Measurements from ENCODE around the gene NAV3.
A peak's percentile ranks its signal among the peaks of the same experiment; 100 is the strongest.

- TF ChIP-seq, protein P1, sequence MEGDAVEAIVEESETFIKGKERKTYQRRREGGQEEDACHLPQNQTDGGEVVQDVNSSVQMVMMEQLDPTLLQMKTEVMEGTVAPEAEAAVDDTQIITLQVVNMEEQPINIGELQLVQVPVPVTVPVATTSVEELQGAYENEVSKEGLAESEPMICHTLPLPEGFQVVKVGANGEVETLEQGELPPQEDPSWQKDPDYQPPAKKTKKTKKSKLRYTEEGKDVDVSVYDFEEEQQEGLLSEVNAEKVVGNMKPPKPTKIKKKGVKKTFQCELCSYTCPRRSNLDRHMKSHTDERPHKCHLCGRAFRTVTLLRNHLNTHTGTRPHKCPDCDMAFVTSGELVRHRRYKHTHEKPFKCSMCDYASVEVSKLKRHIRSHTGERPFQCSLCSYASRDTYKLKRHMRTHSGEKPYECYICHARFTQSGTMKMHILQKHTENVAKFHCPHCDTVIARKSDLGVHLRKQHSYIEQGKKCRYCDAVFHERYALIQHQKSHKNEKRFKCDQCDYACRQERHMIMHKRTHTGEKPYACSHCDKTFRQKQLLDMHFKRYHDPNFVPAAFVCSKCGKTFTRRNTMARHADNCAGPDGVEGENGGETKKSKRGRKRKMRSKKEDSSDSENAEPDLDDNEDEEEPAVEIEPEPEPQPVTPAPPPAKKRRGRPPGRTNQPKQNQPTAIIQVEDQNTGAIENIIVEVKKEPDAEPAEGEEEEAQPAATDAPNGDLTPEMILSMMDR (conservative IDR thresholded peaks at IDR 0.05; ENCODE audit: low read depth in 2 of 2) = peak; percentile 63 to 73
- no peak for TF ChIP-seq EZH2 (IDR thresholded peaks at IDR 0.05; ENCODE audit: low read depth, unreplicated experiment)
- TF ChIP-seq REST (IDR thresholded peaks at IDR 0.05; ENCODE audit: unreplicated experiment) = no peak
- TF ChIP-seq EZH2phosphoT487 (IDR thresholded peaks at IDR 0.05; ENCODE audit: unreplicated experiment) = no peak
- TF ChIP-seq ZNF331 (CRISPR knock-in tag; IDR thresholded peaks at IDR 0.05; ENCODE audit: low read depth) = no peak
- TF ChIP-seq JUNB (IDR thresholded peaks at IDR 0.05; ENCODE audit: unreplicated experiment) = no peak
- no peak for TF ChIP-seq CREB1 (CRISPR knock-in tag; IDR thresholded peaks at IDR 0.05; ENCODE audit: low read depth)
- TF ChIP-seq POLR2AphosphoS5 (IDR thresholded peaks at IDR 0.05; ENCODE audit: low read depth) = no peak
- TF ChIP-seq, protein P2, sequence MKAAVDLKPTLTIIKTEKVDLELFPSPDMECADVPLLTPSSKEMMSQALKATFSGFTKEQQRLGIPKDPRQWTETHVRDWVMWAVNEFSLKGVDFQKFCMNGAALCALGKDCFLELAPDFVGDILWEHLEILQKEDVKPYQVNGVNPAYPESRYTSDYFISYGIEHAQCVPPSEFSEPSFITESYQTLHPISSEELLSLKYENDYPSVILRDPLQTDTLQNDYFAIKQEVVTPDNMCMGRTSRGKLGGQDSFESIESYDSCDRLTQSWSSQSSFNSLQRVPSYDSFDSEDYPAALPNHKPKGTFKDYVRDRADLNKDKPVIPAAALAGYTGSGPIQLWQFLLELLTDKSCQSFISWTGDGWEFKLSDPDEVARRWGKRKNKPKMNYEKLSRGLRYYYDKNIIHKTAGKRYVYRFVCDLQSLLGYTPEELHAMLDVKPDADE (IDR thresholded peaks at IDR 0.05) = no peak
- no peak for TF ChIP-seq ZNF114 (CRISPR knock-in tag; IDR thresholded peaks at IDR 0.05)
- TF ChIP-seq STAT1 (IDR thresholded peaks at IDR 0.05; ENCODE audit: unreplicated experiment) = no peak
Measured at GRCh38 chr12:78118036-78118435, 287.3 kb downstream of the NAV3 start.
